GM18505 (cell line): ENCODE results near the gene FLOT1.

Experiments
- ATAC-seq: cut with Tn5 transposase; IDR thresholded peaks from one replicate; pipeline ENCODE4 v1.9.1; 2021; ENCODE audit not compliant: unreplicated experiment
- POLR2A ChIP-seq: IDR thresholded peaks from 4 replicates; pipeline ENCODE4 v1.6.1; 2011; ENCODE audit warnings: borderline replicate concordance; ENCODE audit not compliant: insufficient read depth, insufficient read length; ENCODE audit errors: extremely low read depth

The FLOT1 gene

GRCh38 chr6:30743099-30744053, 889 bp upstream of the FLOT1 start:
- TF ChIP-seq POLR2A = no peak
- ATAC-seq = no peak

- ATAC-seq = no peak
- no peak for TF ChIP-seq POLR2A
Measured at GRCh38 chr6:30741789-30742315, 635 bp downstream of the FLOT1 start.

GRCh38 chr6:30741063-30741779, 1.3 kb downstream of the FLOT1 start:
- TF ChIP-seq POLR2A = no peak
- no peak for ATAC-seq

- ATAC-seq = no peak
- TF ChIP-seq POLR2A = no peak
Measured at GRCh38 chr6:30740540-30740870, 2.0 kb downstream of the FLOT1 start.

GRCh38 chr6:30738532-30738931, 4.0 kb downstream of the FLOT1 start:
- no peak for TF ChIP-seq POLR2A
- no peak for ATAC-seq

GRCh38 chr6:30735668-30736314, 6.7 kb downstream of the FLOT1 start:
- TF ChIP-seq POLR2A = no peak

GRCh38 chr6:30732237-30732943, 10.1 kb downstream of the FLOT1 start:
- no peak for ATAC-seq
- no peak for TF ChIP-seq POLR2A

More at GRCh38 chr6:30735668-30736314, 6.7 kb downstream of the FLOT1 start:
- ATAC-seq = no peak

- TF ChIP-seq POLR2A = no peak
- no peak for ATAC-seq
Measured at GRCh38 chr6:30730601-30731435, 11.7 kb downstream of the FLOT1 start.

- TF ChIP-seq POLR2A = no peak
- no peak for ATAC-seq
Measured at GRCh38 chr6:30727920-30728553, 14.4 kb downstream of the FLOT1 start.

- no peak for ATAC-seq
- no peak for TF ChIP-seq POLR2A
Measured at GRCh38 chr6:30726506-30727413, 15.7 kb downstream of the FLOT1 start.
